Embryonic facial prominence (tissue), 1 donor: ENCODE data around the gene ZC3H18.

Experiments used
- DNase-seq: peaks from one replicate; pipeline ENCODE4 v3.0.0-alpha.2; 2016; ENCODE audit errors: extremely low spot score

The ZC3H18 gene

DNA sequence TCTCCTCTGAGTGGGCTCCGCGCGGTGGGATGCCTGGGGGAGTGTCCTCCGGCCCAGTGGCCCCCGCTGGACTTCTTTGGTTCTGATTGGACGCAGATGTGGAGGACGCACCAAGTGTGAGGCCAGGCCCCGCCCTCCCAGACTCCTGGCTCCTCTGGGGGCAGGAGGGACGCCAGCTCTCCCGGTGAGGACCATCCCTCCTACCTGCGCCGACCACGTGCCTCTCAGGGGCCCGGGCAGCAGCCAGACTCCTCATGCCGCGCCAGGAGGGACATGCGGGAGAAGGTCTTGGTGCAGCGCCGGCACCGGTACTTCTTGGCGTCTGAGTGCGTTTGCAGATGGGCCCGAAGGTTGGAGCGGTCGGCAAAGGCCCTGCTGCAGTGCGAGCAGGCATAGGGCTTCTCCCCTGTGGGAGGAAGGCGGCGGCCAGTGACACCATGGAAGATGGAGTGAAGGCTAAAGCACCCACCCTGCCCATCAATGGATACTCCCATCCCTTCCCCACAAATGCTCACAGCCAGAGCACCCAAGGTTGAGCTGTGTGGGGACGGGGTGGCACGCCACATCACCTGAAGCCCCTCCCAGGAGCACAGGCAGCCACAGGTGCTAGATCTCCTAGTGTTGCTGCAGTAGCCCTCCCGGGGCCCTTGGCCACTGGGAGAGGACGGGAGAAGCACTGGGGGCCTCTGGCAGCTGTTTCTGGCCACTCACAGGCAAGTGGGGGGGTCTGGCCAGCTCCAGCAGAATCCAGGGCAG lies 108.2 kb downstream of the ZC3H18 start:
- no peak for DNase-seq

DNA sequence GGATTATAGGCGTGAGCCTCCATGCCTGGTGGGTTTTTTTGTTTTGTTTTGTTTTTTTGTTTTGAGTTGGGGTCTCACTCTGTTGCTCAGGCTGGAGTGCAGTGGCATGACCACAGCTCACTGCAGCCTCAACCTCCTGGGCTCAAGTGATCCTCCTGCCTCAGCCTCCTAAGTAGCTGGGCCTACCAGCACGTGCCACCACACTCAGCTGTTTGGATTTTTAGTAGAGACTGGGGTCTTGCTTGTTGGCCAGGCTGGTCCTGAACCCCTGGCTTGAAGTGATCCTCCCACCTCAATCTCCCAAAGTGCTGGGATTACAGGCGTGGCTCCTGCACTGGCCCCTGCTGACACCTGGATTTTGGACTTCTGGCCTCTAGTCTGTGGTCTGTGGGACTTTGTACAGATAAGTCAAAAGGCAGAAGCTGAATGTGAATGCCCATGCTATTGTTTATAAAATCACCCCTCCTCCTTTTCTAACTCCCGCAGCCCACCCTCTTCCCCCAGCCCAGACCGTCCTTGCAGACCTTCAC lies 110.4 kb downstream of the ZC3H18 start:
- no peak for DNase-seq

DNA sequence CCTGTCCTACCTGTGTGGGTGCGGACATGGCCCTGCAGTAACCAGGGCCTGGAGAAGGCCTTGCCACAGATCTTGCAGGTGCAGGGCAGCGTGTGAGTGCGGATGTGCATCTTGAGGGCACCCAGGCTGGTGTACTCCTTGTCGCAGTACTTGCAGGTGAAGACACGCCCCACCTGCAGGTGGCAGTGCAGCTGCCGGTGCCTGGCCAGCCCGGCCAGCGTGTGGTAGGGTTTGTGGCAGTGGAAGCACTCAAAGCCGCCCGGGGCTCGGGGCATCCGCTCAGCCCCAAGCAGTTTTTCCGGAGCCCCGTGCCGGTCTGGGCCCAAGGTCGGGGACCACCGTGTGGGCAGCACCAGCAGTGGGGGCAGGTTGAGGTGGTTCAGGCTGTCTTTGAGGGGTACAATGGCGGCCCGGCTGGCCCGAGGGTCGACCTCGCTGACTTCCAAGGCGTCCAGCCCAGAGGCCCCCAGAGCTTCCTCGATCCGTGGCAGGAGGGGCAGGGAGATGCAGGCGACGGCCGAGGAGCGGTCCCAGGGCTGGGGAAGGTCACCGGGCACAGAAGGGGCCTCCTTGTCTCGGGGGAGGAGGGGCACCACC lies 111.0 kb downstream of the ZC3H18 start:
- DNase-seq, result no peak
